GM19438 (cell line): ENCODE measurements around the gene DNPEP.
"Not testable (repeated sequence)": the region's sequence is repeated elsewhere in the genome, so short reads cannot be mapped to it uniquely, and the experiment has no call there.

Experiments used
- ATAC-seq: cut with Tn5 transposase; IDR thresholded peaks from one replicate; pipeline ENCODE4 v1.9.1; 2021; ENCODE audit warnings: low read depth; ENCODE audit not compliant: unreplicated experiment

Gene DNPEP

DNA sequence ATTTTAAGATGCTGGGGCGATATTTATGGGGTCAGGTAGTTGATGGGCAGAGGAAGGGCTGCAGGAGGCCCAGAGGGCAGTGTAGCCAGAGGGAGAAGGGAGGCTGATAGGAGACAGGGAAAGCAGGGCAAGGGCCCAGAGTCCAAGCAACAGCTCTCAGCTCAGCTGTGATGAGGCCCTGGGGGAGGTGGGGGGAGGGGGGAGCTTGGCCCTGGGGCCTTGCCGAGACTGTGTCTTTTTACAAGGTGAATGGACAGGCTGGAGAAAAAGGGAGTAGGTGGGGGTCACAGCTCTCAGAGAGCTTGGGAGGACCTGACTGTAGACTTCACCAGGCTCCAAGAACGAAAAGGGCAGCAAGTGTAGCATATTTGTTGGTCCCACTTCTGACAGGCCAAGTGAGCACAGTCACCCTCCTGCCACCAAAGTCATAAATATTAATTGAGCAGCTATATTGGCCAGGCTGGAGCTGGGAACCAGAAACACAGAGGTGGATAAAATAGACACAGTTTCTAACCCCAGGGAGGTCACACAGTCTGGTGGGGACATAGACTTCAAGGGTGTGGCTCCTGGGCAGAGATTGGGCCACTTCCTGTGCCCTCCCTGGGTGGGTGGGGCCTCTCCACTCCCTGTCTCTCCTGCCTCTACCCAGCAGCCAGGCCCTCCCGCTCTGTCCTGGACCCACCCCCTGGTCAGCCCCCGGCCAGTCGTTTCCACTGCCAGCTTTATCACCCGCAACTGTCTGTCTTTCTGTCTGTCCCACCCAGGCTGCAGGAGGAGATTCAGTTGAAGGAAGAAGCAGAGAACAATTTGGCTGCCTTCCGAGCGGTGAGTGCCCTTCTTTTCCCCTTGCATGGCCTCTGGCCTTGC lies 31.9 kb upstream of the DNPEP start:
- no peak for ATAC-seq

DNA sequence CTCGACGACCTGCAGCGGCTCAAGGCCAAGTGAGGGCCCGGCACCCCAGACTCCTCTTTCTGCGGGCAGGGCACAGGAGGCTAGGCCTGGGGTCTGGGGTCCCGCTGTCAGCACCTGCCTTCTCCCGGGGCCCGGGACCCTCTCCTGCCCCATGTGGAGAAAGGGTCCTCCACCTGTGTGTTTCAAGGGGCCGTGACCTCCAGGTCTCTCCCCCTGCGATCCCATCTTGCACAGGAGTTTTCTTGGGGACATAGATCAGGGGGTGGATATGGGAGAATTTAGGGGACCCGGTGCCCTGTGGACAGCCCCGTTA lies 31.3 kb upstream of the DNPEP start:
- ATAC-seq = no peak

DNA sequence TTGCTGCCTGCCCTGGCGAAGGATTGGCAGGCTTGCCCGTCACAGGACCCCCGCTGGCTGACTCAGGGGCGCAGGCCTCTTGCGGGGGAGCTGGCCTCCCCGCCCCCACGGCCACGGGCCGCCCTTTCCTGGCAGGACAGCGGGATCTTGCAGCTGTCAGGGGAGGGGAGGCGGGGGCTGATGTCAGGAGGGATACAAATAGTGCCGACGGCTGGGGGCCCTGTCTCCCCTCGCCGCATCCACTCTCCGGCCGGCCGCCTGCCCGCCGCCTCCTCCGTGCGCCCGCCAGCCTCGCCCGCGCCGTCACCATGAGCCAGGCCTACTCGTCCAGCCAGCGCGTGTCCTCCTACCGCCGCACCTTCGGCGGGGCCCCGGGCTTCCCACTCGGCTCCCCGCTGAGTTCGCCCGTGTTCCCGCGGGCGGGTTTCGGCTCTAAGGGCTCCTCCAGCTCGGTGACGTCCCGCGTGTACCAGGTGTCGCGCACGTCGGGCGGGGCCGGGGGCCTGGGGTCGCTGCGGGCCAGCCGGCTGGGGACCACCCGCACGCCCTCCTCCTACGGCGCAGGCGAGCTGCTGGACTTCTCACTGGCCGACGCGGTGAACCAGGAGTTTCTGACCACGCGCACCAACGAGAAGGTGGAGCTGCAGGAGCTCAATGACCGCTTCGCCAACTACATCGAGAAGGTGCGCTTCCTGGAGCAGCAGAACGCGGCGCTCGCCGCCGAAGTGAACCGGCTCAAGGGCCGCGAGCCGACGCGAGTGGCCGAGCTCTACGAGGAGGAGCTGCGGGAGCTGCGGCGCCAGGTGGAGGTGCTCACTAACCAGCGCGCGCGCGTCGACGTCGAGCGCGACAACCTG lies 30.7 kb upstream of the DNPEP start, which contains the start of gene DES:
Gene DES, plus strand, starts transcription at position 223 of the 857 bp plus-strand sequence. Its CDS starts 86 bp downstream, at position 309.
- ATAC-seq = no peak

DNA sequence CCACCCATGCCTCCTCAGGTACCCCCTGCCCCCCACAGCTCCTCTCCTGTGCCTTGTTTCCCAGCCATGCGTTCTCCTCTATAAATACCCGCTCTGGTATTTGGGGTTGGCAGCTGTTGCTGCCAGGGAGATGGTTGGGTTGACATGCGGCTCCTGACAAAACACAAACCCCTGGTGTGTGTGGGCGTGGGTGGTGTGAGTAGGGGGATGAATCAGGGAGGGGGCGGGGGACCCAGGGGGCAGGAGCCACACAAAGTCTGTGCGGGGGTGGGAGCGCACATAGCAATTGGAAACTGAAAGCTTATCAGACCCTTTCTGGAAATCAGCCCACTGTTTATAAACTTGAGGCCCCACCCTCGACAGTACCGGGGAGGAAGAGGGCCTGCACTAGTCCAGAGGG lies 29.7 kb upstream of the DNPEP start:
- no peak for ATAC-seq

DNA sequence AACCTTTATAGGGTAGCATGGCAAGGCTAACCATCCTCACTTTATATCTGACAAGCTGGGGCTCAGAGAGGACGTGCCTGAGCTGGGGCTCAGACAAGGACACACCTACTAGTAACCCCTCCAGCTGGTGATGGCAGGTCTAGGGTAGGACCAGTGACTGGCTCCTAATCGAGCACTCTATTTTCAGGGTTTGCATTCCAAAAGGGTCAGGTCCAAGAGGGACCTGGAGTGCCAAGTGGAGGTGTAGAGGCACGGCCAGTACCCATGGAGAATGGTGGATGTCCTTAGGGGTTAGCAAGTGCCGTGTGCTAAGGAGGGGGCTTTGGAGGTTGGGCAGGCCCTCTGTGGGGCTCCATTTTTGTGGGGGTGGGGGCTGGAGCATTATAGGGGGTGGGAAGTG lies 29.2 kb upstream of the DNPEP start:
- no peak for ATAC-seq

DNA sequence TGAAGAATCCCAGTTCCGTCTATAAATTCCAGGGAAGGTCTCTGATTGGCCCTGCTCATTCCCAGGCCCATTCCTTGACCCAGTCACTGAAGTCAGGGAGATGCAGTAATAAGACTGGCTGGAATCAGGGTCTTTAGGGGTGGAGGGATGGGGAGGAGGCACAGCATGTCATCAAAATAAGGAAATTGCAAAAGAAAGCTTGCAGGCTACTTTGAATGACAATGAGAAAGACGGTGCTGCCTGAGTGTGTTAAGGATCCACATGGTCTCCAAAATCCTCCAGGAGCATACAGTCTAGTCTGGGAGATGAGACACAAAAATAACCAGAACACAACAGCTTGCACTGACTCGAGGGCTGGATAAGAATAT lies 28.5 kb upstream of the DNPEP start:
- ATAC-seq = no peak

DNA sequence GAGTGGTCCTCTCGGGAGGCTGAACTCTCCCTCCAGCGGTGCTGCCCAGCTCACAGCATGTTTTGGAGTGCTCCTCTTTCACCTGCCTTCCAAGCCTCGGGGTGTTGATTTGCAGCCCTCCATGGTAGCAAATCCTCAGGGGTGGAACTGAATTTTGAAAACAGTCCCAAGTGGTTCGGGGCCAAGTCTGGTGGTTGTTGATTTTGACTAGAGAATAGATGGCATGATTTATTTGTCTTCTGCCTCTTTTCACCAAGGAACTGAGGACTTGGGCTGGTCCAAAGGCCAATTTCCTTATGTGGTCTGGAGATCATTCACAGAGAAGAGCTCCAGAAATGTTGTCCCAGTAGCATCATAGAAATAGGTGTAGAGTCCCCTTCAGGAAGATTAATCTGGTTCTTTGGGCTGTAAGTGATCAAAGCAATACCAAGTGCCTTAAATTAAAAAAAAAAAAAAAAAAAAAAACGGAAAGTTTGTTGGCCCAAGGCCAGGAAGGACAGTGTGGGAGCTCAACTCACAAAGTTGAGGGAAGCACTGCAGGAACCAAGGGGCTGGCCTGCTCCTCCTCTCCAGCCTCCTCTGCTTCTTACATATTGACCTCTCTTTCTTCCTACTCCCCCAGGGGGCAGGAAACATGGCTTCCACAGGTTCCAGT lies 28.0 kb upstream of the DNPEP start:
- ATAC-seq = no peak

DNA sequence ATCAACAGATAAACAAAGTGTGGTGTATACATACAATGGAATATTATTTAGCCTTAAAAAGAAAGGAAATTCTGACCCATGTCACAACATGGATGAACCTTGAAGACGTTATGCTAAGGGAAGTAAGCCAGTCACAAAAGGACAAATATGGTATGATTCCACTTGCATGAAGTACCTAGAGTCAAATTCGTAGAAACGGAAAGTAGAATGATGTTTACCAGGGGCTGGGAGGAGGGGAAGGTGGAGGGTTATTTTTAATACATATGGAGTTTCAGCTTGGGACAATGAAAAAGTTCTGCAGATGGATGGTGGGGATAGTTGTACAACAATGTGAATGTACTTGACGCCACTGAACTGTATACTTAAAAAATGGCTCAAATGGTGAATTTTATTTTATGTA lies 27.1 kb upstream of the DNPEP start:
- no peak for ATAC-seq

DNA sequence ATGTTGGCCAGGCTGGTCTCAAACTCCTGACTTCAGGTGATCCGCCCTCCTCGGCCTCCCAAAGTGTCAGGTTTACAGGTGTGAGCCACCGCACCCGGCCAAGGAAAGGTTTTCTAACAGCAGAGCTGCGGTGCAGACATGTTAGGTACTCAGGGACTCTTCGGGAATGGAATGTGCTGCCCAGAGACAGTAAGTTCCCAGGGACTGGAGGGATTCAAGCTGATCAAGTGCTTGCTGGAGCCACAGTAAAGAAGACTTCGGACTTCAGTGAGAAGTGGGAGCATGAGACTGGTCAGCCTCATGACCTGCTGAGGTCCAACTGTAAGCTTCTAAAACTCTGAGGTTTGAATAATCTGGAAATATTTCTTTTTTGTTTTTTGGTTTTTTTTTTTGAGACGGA lies 22.7 kb upstream of the DNPEP start:
- no peak for ATAC-seq

DNA sequence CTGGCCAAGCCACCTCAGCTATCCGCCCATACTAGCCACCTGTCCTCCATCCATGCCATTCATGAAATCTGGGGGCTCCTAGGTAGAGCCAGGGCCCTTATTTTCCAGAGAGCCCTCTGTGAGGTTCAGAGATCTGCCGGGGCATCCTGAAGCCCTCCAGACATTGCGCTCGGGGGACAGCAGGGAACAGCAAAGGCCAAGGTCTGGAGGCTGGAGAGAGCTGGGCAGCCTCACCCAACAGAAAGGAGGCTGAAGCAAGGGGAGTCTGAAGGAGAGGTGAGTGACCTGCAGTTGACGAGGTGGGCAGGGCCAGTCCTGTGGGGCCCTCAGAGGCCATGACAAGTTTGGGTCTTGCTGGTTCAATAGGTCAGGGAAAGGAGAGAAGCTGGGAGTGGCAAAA lies 21.9 kb upstream of the DNPEP start:
- ATAC-seq = no peak

DNA sequence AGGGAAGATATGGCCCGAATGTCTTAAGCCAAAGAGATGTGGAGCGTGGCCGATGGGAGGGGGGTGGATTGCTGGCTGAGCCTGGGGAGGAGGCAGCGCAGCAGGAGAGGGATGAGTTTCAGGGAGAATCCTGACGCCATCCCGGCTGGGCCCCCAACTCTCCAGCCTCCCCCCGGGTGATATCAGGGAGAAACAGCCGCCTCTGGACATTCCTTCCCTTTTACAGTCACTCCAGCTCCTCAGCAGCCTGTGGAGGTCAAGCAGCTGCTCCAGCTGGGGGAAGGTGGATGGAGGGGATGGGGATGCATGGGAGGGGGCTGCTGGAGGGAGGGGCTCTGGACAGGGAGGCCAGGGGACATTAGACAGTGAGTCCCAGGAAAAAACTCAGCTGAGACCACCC lies 20.9 kb upstream of the DNPEP start:
- no peak for ATAC-seq

DNA sequence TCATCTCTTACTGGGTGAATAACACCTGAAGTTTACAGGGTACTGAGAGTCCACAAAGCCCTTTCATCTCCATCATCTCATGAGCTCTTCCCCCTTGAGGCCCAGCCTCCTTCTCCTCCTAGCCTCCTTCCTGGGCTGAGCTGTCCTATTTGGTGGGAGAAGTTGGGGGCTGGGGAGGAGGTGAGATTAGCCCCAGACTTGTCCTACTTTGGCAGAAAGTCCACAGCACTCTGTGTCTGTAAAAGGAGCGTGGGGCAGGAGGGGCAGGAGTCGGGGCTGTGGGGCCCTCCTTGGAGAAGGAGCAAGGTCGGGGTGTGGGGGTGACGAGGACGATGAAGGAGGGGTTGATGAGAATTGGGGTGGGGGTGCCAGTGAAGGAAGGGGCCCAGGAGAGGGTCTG lies 20.5 kb upstream of the DNPEP start:
- ATAC-seq = no peak

DNA sequence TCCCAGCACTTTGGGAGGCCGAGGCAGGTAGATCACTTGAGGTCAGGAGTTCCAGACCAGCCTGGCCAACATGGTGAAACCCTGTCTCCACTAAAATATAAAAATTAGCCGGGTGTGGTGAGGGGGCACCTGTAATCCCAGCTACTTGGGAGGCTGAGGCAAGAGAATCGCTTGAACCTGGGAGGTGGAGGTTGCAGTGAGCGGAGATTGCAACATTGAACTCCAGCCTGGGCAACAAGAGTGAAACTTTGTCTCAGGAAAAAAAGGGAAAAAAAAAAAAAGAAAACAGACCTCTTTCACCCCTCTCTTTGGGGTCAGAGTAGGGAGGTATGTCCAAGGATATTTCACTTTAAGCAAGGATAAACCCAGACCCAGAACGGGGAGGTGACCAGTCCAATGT lies 19.6 kb upstream of the DNPEP start:
- not testable (repeated sequence) for ATAC-seq

DNA sequence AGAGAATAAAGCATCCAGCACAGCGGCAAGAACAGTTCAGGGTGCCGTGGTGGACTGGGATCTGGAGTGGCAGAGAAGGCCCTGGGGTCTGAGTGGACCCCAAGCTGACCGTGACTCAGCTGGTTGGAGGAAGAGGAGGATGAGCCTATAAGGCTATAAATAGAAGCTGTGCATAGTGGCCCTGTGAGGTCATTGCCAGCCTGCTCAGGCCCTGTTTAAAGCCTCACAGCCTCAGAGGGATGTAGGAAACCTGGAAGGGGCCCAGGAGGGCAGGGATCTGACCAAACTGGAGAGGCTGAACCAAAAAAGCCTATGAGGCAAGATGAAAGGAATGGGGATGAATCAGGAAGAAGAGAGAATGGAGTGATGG lies 19.1 kb upstream of the DNPEP start:
- ATAC-seq = no peak

DNA sequence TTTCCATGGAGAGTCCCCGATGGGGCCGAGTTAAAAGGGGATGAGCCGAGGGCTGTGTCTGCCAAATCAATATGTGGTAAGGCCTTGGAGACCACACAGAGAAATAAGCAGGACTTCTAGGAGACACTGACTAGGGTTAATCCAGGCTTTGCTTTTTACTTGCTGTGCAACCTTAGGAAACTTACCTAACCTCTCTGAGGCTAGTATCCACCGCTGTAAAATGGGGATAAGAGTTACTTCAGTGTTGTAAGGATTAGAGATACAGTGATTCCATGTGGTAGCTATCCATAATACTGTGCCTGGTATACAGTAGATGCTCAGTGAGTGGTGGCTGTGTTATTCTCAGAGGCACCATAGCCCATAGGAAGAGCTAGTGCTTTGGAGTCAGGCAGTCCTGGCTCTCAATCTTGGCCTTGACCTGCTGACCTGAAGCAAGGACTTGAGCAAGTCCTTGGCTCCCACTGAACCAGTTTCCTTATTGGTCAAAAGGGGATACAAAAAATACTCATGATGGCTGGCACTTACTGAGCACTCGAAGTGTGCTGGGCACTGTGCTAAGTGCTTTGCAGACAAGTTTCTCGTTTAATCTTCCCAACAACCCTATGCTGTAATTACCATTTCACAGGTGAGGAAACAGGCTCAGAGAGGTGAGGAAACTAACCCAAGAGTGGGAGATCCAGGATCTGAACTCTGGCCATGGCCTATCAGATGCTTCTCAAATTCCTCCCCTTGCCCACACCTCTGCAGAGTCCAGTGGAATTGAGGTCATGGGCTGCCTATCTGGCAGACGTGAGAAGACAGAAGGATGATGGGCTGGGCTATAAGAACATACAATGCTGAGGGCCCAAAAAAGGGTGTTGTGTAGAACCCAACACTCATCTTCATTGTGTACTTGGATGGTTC lies 18.5 kb upstream of the DNPEP start:
- no peak for ATAC-seq

DNA sequence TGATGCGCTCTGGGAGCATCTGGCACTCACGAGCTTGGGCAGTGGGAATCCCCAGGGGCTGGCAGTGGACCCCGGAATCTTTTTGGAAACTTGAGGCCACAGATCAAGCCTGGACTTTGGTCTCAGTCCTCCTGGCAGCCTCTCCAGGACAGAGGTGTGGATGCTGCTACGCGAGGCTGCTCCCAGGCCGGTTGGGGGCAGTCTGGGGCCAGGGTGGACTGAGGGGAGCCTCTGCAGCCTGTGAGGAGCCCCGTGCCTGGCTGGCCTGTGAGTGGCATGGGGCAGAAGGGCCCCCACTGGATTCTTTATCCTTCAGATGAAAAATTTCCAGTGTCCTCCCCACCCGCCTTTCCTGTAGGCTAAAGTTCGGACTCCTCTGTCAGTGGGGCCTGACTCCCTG lies 17.7 kb upstream of the DNPEP start:
- no peak for ATAC-seq

DNA sequence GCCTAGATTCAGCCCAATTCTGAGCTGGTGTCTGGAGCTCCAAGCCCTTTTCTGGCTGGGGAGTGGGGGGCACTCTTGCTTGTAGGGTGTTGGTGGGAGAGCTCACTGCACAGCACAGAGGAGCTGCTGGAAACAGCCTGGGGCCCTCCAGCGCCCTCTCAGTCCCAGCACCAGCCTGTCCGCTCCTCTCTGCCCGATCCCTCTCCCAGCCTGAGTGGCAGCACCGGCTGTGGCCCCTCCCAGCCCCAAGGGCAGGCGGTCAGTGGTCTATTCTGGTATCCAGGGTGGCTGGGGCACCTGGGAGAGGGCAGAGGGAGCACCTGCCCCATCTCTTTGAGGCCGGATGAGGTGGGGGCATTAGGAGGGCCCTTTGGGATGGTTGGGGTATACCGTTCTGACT lies 17.2 kb upstream of the DNPEP start:
- ATAC-seq = no peak

DNA sequence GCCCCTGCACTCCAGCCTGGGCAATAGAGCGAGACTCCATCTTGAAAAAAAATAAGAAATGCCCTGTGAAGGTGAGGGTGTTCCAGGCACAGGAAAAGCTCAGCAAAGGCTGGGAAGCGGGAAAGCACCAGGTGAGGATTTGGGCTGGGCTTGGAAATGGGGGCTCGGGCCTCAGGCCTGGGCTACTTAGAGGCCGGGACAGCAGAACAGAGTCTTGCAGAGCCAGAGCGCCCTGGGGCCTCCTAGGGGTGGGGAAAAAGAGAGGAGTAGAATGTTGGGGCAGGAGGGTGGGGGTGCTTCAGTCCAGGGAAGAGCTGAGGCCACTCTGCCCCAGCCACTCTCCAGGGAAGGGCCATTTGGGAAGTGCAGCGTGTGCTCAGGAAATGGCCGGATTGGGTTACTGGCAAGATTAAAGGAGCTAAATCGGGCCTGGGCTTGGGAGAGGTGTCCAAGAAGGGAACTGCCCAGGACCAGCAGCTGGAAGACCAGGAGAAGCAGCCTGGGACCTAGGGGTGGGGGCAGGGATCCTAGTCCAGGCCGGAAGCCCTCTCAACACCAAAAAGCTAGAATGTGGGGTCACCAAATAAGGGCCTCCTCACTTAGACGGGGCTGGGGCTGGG lies 16.7 kb upstream of the DNPEP start:
- ATAC-seq = no peak

DNA sequence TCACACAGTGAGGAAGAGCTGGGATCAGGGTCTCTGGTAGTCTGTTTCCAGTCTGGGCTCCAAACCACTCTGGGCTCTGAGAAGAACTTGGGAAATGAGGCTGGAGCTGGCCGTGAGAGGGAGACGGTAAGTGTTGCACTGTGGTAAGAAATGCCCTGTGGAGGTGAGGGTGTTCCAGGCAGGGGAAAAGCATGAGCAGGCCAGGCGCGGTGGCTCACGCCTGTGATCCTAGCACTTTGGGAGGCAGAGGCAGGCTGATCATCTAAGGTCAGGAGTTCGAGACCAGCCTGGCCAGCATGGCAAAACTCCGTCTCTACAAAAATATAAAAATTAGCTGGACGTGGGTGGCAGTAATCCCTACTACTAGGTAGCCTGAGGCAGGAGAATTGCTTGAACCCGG lies 16.1 kb upstream of the DNPEP start:
- ATAC-seq = no peak
